ENCODE measurements around the gene PLD6.
"Not testable (repeated sequence)": the region's sequence is repeated elsewhere in the genome, so short reads cannot be mapped to it uniquely, and the experiment has no call there.

PLD6 gene

DNA sequence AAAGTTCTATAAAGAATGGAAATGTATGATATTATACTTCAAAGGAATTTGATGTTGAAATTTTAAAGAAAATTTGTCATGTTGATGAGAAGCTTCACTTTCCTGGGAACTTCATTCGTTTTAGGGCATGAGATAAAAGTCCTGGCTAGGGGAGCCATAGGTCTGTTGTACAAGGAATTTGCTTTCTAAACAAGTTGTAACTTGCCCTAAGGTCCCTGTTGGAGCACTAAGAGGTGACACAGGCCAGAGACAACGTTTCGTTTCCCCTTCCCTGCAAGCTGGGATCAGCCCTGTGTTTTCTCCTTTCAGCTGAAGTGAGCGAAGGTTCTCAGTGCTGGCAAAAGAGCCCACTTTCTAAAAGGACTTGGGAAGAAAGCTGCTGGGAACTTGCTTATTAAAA is 16.6 kb downstream of the PLD6 start:
- Histone ChIP-seq H3K27ac (ENCODE audit: poor library complexity, severe bottlenecking) (no peak overlapping the region), H3K4me1 (ENCODE audit: insufficient read depth, poor library complexity, severe bottlenecking) (peaks cover 13% of the 10 kb centered on the region), H3K9me3 (ENCODE audit: severe bottlenecking) (no peaks in the 10 kb centered on the region), H3K36me3 (ENCODE audit: low read depth) (peaks cover 42% of the 10 kb centered on the region), H3K27me3 (ENCODE audit: insufficient read depth, poor library complexity, severe bottlenecking) (no peaks in the 10 kb centered on the region), H3K4me3 (ENCODE audit: severe bottlenecking) (no peak overlapping the region)
- no peak for ATAC-seq (ENCODE audit: low read depth)
- DNase-seq (ENCODE audit: low spot score) = no peak
- TF ChIP-seq, protein P1, sequence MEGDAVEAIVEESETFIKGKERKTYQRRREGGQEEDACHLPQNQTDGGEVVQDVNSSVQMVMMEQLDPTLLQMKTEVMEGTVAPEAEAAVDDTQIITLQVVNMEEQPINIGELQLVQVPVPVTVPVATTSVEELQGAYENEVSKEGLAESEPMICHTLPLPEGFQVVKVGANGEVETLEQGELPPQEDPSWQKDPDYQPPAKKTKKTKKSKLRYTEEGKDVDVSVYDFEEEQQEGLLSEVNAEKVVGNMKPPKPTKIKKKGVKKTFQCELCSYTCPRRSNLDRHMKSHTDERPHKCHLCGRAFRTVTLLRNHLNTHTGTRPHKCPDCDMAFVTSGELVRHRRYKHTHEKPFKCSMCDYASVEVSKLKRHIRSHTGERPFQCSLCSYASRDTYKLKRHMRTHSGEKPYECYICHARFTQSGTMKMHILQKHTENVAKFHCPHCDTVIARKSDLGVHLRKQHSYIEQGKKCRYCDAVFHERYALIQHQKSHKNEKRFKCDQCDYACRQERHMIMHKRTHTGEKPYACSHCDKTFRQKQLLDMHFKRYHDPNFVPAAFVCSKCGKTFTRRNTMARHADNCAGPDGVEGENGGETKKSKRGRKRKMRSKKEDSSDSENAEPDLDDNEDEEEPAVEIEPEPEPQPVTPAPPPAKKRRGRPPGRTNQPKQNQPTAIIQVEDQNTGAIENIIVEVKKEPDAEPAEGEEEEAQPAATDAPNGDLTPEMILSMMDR (IDR thresholded peaks at IDR 0.05; ENCODE audit: poor library complexity, severe bottlenecking) = no peak

DNA sequence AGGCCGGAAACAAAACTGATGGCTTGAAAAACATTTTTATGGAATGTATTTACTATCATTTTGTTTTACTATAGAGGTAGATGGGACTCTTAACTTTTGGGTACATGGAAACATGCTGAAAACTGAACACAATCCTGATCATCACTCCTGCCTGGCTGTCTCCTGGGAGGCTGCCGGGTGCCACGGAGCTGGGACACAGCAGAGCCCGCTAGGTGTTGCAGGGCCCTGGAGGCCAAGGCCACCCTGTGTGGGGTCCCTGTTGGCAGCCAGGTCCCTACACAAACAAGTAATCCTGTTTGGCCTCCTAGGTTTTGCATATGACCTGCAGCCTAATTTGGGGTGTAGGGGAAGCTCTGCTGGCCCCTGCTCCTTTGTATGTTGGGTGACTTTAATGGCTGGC is 17.5 kb downstream of the PLD6 start:
- TF ChIP-seq, protein P1 (IDR thresholded peaks at IDR 0.05; ENCODE audit: poor library complexity, severe bottlenecking) = no peak

DNA sequence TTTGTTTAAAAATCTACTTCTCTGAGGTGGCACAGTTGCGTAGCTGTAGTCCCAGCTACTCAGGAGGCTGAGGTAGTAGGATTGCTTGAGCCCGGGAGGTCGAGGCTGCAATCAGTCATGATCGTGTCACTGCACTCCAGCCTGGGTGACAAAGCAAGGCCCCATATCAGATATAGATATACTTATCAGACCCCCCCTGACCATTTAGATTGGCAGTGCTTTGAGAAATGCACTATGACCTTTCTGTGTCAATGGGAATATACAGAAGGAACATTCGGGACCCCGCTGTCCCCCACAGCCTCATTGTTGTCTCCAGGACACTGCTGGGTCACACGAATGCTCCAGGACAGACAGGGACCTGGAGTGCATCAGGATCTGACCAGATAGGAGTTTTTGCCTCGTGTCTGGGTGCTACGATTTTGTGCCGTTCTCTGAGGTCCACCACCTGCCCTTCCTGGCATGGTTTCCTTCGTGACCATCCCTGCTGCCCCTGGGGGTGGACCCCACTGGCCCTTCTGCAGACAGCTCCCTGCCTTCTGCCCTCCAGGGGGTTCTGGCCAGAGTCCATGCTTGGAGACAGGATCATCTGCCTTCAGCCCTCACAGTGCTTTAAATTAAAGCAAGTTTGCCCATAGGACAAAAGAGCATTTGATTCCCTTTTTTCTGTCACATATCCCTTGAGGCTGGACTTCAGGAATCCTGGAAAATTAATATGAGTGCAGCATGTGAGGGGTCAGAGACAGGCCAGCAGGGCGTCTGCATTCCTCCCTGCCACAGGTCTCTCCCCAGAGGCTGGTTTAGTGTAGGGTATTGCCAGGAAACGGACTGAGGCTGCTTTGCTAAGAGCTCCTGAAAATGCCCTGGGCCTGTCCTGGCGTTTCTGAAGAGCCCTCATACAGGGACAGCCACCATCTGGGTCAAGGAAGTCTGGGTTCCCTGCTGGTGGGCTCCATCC is 19.3 kb downstream of the PLD6 start:
- H3K9me3 ChIP-seq (ENCODE audit: severe bottlenecking) = no peaks in the 10 kb centered on the region
- TF ChIP-seq, protein P1 (IDR thresholded peaks at IDR 0.05; ENCODE audit: poor library complexity, severe bottlenecking) = no peak
- peaks cover 13% of the 10 kb centered on the region for H3K4me1 ChIP-seq (ENCODE audit: insufficient read depth, poor library complexity, severe bottlenecking)
- no peak overlapping the region for H3K4me3 ChIP-seq (ENCODE audit: severe bottlenecking)
- H3K27ac ChIP-seq (ENCODE audit: poor library complexity, severe bottlenecking) = no peak overlapping the region
- DNase-seq (ENCODE audit: low spot score) (no peak), ATAC-seq (ENCODE audit: low read depth) (no peak)
- peaks cover 70% of the 10 kb centered on the region for H3K36me3 ChIP-seq (ENCODE audit: low read depth)
- no peaks in the 10 kb centered on the region for H3K27me3 ChIP-seq (ENCODE audit: insufficient read depth, poor library complexity, severe bottlenecking)

More for the DNA sequence above, 17.5 kb downstream of the PLD6 start:
- Histone ChIP-seq H3K27ac (ENCODE audit: poor library complexity, severe bottlenecking) (no peak overlapping the region), H3K9me3 (ENCODE audit: severe bottlenecking) (no peaks in the 10 kb centered on the region), H3K27me3 (ENCODE audit: insufficient read depth, poor library complexity, severe bottlenecking) (no peaks in the 10 kb centered on the region), H3K4me3 (ENCODE audit: severe bottlenecking) (no peak overlapping the region), H3K4me1 (ENCODE audit: insufficient read depth, poor library complexity, severe bottlenecking) (peaks cover 13% of the 10 kb centered on the region), H3K36me3 (ENCODE audit: low read depth) (peaks cover 52% of the 10 kb centered on the region)
- no peak for DNase-seq (ENCODE audit: low spot score)
- ATAC-seq (ENCODE audit: low read depth) = no peak

DNA sequence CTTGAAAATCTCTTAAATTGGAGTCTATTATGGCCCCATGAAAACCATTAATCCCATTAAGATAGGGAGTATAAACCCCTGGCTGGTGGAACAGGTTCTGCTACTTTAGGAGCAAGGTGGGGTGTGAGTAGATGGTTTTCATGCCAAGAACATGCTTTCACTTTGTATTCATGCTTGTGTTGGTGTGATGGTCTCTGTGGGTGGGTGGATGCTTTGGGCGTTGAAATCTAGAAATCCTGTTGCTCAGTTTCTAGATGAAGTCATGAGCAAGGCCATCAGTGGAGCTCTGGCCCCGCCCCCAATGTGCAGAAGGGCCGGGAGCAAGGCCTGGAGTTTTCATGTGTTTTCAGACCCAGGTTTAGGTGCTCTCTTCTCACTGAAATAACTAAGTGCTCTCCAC is 20.1 kb downstream of the PLD6 start:
- ATAC-seq (ENCODE audit: low read depth) = peak; percentile 53
- no peak for DNase-seq (ENCODE audit: low spot score)
- H3K27ac ChIP-seq (ENCODE audit: poor library complexity, severe bottlenecking) = peak overlapping the region; percentile 4
- H3K4me1 ChIP-seq (ENCODE audit: insufficient read depth, poor library complexity, severe bottlenecking) = peaks cover 13% of the 10 kb centered on the region
- no peaks in the 10 kb centered on the region for H3K27me3 ChIP-seq (ENCODE audit: insufficient read depth, poor library complexity, severe bottlenecking)
- no peak overlapping the region for H3K4me3 ChIP-seq (ENCODE audit: severe bottlenecking)
- TF ChIP-seq, protein P1 (IDR thresholded peaks at IDR 0.05; ENCODE audit: poor library complexity, severe bottlenecking) = no peak
- H3K36me3 ChIP-seq (ENCODE audit: low read depth) = peaks cover 77% of the 10 kb centered on the region
- no peaks in the 10 kb centered on the region for H3K9me3 ChIP-seq (ENCODE audit: severe bottlenecking)

DNA sequence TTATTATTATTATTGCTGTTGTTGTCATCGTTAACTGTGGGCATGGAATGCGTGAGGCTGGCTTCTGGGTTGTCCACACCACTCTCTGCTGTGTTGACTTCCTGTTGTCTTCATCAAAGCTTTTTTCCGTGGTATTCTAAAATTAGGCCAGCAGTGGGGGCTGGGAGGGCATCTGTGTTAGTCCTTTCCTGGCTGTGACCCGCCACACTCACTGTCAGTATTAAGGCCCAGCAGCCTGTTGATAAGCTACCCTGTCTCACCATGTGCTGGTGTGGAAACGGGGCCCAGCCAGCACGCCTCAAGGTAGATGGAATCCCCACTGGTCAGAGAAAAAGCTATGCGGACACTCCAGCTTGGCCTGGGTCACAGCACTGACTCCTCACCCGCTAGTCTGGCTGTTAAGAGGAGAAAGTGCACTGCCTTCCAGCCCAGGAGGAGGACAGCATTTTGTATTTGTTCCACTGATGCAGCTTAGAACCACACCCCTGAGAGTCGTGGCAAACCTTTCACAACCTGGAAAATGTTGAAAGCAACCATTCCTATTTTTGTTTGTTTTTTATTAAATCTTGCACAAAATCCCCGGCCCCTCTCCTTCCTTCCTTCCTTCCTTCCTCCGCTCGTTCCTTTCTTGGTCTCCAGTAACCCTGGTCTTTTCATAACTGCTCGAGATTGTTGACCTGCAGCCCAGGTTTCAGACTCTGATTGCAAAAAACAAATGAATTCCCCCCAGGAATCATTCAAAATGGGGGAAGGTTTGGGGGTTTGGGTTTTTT is 21.0 kb downstream of the PLD6 start:
- Histone ChIP-seq H3K36me3 (ENCODE audit: low read depth) (peaks cover 86% of the 10 kb centered on the region), H3K4me1 (ENCODE audit: insufficient read depth, poor library complexity, severe bottlenecking) (peaks cover 13% of the 10 kb centered on the region), H3K27ac (ENCODE audit: poor library complexity, severe bottlenecking) (peak overlapping the region; percentile 4)
- not testable (repeated sequence) for H3K4me3 ChIP-seq (ENCODE audit: severe bottlenecking); ATAC-seq (ENCODE audit: low read depth); H3K9me3 ChIP-seq (ENCODE audit: severe bottlenecking); DNase-seq (ENCODE audit: low spot score); H3K27me3 ChIP-seq (ENCODE audit: insufficient read depth, poor library complexity, severe bottlenecking)
